NOMO-1 treated with DMSO at 0.1 percent for 48 hours (cell line): ENCODE results near the gene RRP8.

Source experiments
- DNase-seq: peaks from one replicate; lab custom pipeline; 2025; ENCODE audit not compliant: unreplicated experiment; lab: John Stamatoyannopoulos, UW

RRP8 gene

DNA sequence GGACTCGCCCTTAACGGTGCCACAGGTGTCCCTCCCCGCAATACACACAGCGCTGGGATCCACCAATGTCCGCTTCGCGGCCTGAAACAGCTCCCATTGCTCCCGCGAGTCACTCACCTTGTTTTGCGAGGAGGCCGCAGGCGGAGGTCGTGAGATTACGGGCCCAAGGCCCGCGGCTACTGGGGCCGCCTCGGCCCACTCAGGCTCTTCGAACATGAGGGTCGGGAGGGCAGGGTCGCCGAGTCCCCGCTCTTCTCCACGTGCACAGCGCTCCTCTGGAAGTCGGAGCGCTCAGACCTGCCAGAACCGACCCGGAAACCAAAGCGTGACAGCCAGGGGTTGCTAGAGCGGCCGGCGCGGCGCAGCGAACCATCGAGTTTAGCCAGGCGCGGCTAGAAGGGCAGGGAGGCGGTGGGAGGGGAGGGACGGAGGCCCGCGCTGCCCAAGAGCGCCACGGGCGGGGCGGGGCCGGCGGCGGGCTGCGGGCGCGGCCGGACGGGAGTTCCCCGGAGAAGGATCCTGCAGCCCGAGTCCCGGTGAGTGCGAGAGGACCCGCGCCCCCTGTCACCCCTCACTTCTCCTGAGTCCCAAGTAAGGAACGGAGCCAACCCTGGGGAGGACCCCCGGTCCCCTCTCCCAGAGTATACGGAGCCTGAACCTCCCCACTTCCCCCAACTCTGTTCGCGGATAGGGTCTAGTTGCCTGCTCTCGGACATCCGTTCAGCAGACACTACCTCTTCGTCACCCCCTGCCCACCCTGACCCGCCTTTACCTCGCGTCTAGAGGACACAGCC lies at the start of gene RRP8, which contains the start of gene ILK:
Gene RRP8, minus strand, starts transcription at position 330 of the 794 bp plus-strand sequence. Its CDS starts 114 bp downstream, at position 216.
Gene ILK, plus strand, starts transcription at position 488 of the 794 bp plus-strand sequence. CDS start 498 bp downstream, outside the sequence.
- DNase-seq, result peak; percentile 81

- no peak for DNase-seq
Observed at GRCh38 chr11:6653097-6653496, 49.7 kb upstream of the RRP8 start.

DNA sequence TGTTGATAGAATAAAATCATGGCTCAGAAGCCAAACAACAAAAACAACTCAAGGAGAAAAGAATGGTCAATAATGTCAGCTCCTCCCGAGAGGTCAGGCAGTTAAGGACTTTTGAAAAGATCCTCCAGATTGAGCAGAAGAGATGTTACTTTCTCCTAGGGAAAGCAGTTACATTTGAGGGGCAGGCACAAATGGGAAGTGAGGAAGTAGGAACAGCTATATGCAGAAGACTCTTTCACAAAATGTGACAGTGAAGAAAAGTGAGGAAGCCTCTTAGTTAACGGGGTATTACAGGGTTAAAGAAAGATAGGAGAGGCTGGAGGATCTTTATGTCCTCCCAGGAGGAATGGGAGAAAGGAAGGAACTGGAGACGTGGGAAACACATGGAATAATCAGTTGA lies 48.8 kb upstream of the RRP8 start:
- no peak for DNase-seq

GRCh38 chr11:6650980-6651379 lies 47.6 kb upstream of the RRP8 start:
- no peak for DNase-seq

GRCh38 chr11:6650104-6650503 lies 46.7 kb upstream of the RRP8 start:
- no peak for DNase-seq

DNA sequence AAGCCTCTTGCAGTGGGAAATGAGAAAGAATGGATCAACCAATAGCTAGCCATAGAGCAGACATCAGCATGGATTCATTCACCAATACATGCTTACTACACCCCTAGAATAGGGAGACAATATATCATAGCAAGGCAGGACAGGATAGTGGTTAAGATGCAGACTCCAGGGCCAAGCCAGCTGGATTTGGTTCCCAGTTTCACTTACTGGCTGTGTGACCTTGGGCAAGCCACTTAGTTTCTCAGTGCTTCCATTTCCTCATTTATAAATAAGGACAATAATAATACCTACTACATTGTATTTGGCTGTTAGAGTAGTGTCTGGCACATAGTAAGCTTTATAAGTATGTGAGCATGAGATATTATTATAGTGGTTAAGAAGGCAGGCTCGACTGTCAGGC lies 45.1 kb upstream of the RRP8 start:
- peak; percentile 56 for DNase-seq

- DNase-seq, result no peak
Observed at GRCh38 chr11:6647836-6648235, 44.4 kb upstream of the RRP8 start.

- DNase-seq, result peak; percentile 85
Observed at GRCh38 chr11:6646918-6647679, 43.7 kb upstream of the RRP8 start.

DNA sequence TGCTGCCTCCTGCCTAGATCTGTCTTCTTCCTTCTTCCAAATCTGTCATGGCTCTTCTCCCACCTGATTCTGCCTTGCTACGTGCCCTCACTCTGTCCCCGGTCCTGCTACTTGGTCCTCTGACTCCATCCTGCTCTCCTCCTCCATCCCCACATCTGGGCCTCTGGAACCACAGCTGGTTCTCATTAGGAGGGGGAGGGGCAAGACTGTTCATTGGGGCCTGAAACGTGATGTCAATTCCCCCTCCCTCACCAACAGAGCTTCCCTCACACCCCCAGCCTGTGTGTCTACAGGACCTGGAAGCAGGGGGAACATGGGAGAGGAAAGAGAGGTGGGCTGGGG lies 43.1 kb upstream of the RRP8 start:
- no peak for DNase-seq

- no peak for DNase-seq
Observed at GRCh38 chr11:6646071-6646470, 42.7 kb upstream of the RRP8 start.

DNA sequence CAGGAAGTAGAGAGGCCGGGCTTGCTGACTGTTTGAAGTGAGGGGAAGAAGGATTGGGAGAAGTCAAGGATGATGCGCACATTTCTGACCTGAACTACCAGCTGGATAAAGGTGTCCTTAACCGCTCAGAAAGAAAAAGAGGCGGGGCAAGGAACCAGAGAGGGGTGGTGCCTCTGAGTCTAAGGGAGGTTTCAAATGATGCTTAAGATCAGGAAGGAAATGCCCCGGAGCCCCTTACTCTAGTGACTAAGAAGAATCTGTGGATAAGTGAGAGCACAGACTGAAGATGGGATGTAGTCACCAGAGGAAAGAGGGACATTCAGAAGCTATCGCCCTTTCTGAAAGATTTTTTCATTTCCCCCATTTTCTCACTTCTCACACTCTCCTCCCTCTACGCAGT lies 39.5 kb upstream of the RRP8 start:
- no peak for DNase-seq

DNA sequence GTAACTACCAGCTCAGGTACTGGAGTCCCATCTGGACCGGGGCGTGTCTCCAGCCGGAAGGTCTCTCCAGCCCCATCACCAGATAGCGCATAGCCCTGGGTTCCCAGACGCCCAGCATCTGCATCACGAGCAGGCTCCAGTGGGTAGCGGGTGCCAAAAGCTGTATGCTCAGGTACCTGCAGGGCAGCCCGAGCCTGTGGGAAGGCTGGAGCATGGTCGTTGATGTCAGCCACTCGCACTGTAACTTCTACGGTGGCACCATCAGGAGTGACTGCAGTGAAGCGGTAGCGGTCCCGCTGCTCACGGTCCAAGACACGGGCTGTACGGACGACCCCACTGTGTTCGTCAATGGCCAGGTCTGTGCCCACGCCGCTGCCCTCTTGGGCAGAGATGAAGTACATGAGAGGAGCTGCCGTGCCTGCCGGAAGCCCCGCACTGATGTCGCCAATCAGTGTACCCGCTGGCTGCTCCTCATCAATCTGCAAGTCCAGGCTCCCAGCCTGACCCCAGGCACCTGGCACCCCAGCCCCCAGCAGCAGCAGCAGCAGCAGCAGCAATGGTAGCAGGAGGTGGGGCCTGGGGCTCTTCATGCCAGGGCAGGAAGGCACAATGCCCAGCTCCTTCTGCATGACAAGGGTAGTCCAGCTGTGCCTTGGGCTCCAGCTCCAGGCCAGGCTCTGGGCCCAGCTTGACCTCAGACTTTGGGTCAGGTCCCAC lies 37.7 kb upstream of the RRP8 start:
- DNase-seq, result no peak

DNA sequence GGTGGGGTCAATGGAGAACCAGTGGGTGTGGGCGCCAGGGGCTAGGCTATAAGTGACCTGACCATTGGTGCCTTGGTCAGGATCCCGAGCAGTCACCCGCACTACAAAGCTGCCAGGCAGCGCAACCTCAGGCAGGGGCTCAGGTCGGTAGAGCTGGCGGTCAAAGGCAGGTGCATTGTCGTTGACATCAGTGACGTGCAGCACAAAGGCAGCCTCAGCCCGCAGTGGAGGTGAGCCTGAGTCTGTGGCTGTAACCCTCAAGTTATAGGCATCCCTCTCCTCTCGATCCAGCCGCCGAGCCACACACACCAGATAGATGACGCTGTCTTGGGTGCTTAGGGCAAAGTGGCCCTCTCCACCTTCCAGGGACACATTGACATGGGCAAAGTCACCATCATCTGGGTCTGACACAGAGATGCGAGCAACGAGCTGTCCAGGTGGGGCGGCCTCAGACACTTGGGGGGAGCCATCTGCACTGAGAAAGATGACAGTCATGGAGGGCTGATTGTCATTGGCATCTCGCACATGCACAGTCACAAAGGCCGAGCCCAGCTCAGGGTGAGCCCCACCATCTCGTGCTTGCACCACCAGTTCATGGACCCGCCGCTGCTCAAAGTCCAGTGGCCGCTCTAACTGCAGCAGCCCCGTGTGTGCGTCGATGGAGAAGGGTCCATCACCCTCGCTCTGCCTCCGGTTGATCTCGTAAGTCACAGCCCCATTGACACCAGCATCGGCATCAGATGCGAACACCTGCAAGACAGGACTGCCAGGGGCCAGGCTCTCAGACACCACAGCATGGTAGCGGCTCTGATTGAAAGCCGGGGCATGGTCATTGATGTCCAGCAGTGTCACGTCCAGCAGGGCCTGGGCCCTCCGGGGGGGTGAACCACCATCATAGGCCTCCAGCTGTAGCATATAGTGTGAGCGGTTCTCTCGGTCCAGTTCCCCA lies 36.9 kb upstream of the RRP8 start:
- no peak for DNase-seq

DNA sequence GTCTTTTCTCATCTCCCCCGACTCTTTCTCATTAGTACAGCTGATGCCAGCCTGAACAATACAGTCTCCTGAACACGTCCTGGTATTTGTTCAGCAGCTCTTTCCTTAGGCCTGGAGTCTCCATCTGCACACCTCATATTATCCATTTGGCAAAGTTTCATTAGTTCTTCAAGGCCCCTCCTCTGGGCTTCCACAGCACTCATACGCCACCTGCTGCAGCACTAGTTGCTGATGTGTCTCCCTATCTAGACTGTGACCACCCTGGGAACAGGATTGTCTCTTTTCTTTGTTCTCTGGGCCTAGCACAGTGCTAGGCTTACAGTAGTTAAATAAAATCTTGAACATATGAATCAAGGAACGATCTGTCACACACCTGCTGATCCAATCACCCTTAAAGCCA lies 35.0 kb upstream of the RRP8 start:
- no peak for DNase-seq

DNA sequence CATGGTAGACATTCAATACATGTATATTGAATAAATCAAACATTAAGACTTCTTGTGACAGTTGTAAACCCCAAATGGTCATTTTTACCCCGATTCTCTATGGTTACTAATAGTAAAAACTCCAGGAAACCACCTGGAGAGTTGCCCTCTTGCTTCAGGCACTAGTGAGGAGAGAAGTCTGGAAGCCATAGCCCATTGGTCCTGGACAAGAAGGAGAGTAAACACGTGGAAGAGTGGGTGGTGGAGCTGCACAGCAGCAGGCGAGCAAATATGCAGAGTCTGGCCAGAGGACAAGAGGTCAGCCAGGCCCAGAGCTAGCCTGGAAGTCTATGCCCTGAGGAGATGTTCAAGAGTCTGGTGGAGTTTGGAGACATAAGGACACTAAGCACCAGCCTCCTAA lies 34.5 kb upstream of the RRP8 start:
- no peak for DNase-seq

- DNase-seq, result no peak
Observed at GRCh38 chr11:6636480-6636879, 33.1 kb upstream of the RRP8 start.

- DNase-seq, result peak; percentile 94
Observed at GRCh38 chr11:6635082-6635932, 31.9 kb upstream of the RRP8 start.

DNA sequence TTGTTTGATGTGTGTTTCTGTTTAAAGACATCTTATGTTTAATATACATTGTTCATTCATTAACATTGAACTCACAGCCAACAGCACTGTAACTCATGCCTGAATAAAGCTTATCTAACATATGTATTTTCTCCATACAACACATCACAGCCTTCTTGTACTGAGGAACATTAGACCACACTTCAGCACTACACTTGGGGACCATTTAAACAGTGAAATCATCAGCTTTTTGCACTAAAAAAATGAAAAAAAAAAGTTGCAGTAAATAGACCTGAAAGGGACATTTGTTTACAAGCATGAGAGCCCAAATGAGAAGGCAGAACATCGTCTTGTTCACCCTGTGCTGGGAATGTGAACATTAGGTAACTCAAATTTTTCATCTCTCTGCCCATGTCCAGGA lies 31.1 kb upstream of the RRP8 start:
- DNase-seq, result no peak
